ENCODE measurements around the gene ZC3H13.

- no peak for TF ChIP-seq POLR2A (IDR thresholded peaks at IDR 0.05; ENCODE audit: low read depth, low read length)
- TF ChIP-seq POLR2AphosphoS5 (IDR thresholded peaks at IDR 0.05; ENCODE audit: low read depth, low read length) = no peak
- TF ChIP-seq TAF1 (IDR thresholded peaks at IDR 0.05; ENCODE audit: borderline replicate concordance, low read depth, low read length) = no peak
Measured at GRCh38 chr13:46040763-46041162, 11.8 kb downstream of the ZC3H13 start.

Measured in GM12892 (cell line).